IMR-90 (cell line): ENCODE data around the gene NOL9. TPM values are rescaled to one million over a fixed set of nuclear protein-coding genes. Genes with fewer than 3 reads are reported as not detected.

Experiments
- ATAC-seq: fragments of 200-7000 bp; cut with Tn5 transposase; 2 replicates; pipeline ENCODE4 v1.9.1; 2020; ENCODE audit warnings: low read depth, mild to moderate bottlenecking, moderate library complexity
- BruUV-seq: library from RNA; stranded (reverse); fragments of 400-500 nt; replicated peaks from 2 replicates; lab custom pipeline; 2021; lab: Mats Ljungman, UMichigan
- CTCF ChIA-PET: fragments of 300-600 bp; formaldehyde crosslinking; extraction: SDS; loops from one replicate; lab custom pipeline; 2021; ENCODE audit warnings: antibody characterized with exemption; lab: Yijun Ruan, JAX
- POLR2A ChIA-PET: fragments of 300-600 bp; sonication (Branson Sonifier 250); formaldehyde crosslinking; loops from one replicate; lab custom pipeline; 2022; ENCODE audit warnings: antibody characterized with exemption; ENCODE audit not compliant: unreplicated experiment; lab: Charles Lee
- DNase-seq: peaks from one replicate; pipeline ENCODE4 v3.0.0; 2013
- H2AFZ ChIP-seq: replicated peaks from 2 replicates; pipeline ENCODE3; 2013; ENCODE audit warnings: low read length, mild to moderate bottlenecking; ENCODE audit not compliant: poor library complexity
- H2AK5ac ChIP-seq: 2 replicates; pipeline ENCODE4 v1.6.1; 2013; ENCODE audit warnings: low read depth, low read length, inconsistent platforms
- H2AK9ac ChIP-seq: replicated peaks from 2 replicates; pipeline ENCODE3; 2013; ENCODE audit warnings: mild to moderate bottlenecking, low read depth, low read length, moderate library complexity; ENCODE audit not compliant: poor library complexity
- H2BK120ac ChIP-seq: 2 replicates; pipeline ENCODE4 v1.6.1; 2013; ENCODE audit warnings: low read depth, low read length, inconsistent platforms
- H2BK15ac ChIP-seq: 3 replicates; pipeline ENCODE4 v1.6.1; 2013; ENCODE audit warnings: low read depth, low read length, inconsistent platforms
- H2BK20ac ChIP-seq: 2 replicates; pipeline ENCODE4 v1.6.1; 2013; ENCODE audit warnings: low read depth, mild to moderate bottlenecking, inconsistent platforms, low read length, moderate library complexity
- H2BK5ac ChIP-seq: 2 replicates; pipeline ENCODE4 v1.6.1; 2013; ENCODE audit warnings: mild to moderate bottlenecking, low read depth, low read length, inconsistent platforms; ENCODE audit not compliant: poor library complexity, severe bottlenecking
- H3K14ac ChIP-seq: replicated peaks from 2 replicates; pipeline ENCODE4 v1.6.1; 2013; ENCODE audit warnings: low read depth, low read length, inconsistent platforms
- H3K18ac ChIP-seq: 2 replicates; pipeline ENCODE4 v1.6.1; 2013; ENCODE audit warnings: low read depth, low read length, control low read depth
- H3K23ac ChIP-seq: 2 replicates; pipeline ENCODE4 v1.6.1; 2013; ENCODE audit warnings: low read depth, low read length, inconsistent platforms
- H3K27ac ChIP-seq: 2 replicates; pipeline ENCODE4 v1.5.1; 2013; ENCODE audit warnings: mild to moderate bottlenecking, control low read depth, low read length; ENCODE audit not compliant: insufficient read depth
- H3K27me3 ChIP-seq: 2 replicates; pipeline ENCODE4 v1.6.1; 2013; ENCODE audit warnings: low read length; ENCODE audit not compliant: control insufficient read depth, insufficient read depth
- H3K36me3 ChIP-seq: 2 replicates; pipeline ENCODE4 v1.6.1; 2013; ENCODE audit warnings: low read length, mixed read lengths; ENCODE audit not compliant: control insufficient read depth, insufficient read depth
- H3K4ac ChIP-seq: 2 replicates; pipeline ENCODE4 v1.6.1; 2013; ENCODE audit warnings: low read depth, low read length, inconsistent platforms
- H3K4me1 ChIP-seq: 2 replicates; pipeline ENCODE4 v1.6.1; 2013; ENCODE audit warnings: low read length, mixed read lengths; ENCODE audit not compliant: control insufficient read depth, insufficient read depth
- H3K4me2 ChIP-seq: 2 replicates; pipeline ENCODE4 v1.6.1; 2013; ENCODE audit warnings: low read depth, mild to moderate bottlenecking, control low read depth, low read length, moderate library complexity
- H3K4me3 ChIP-seq: 2 replicates; pipeline ENCODE4 v1.5.1; 2013; ENCODE audit warnings: low read depth, mild to moderate bottlenecking, control low read depth, low read length, moderate library complexity; ENCODE audit not compliant: insufficient read depth
- H3K56ac ChIP-seq: 2 replicates; pipeline ENCODE4 v1.6.1; 2013; ENCODE audit warnings: low read length, inconsistent platforms; ENCODE audit not compliant: insufficient read depth; ENCODE audit errors: extremely low read depth
- H3K79me1 ChIP-seq, 2 experiments: 2 replicates each; pipeline ENCODE4 v1.6.1; 2013; ENCODE audit warnings: low read length in 2 of 2, inconsistent platforms in 1 of 2, low read depth in 1 of 2
- H3K9ac ChIP-seq: 2 replicates; pipeline ENCODE4 v1.6.1; 2013; ENCODE audit warnings: low read depth, low read length, control low read depth
- H3K9me1 ChIP-seq: 2 replicates; pipeline ENCODE4 v1.6.1; 2013; ENCODE audit warnings: low read length, inconsistent platforms; ENCODE audit not compliant: insufficient read depth
- H3K9me3 ChIP-seq: 2 replicates; pipeline ENCODE4 v1.6.1; 2013; ENCODE audit warnings: low read length; ENCODE audit not compliant: control insufficient read depth, insufficient read depth
- H4K20me1 ChIP-seq: 2 replicates; pipeline ENCODE4 v1.6.1; 2013; ENCODE audit warnings: low read length, inconsistent platforms; ENCODE audit not compliant: insufficient read depth
- H4K5ac ChIP-seq: 2 replicates; pipeline ENCODE4 v1.6.1; 2013; ENCODE audit warnings: mild to moderate bottlenecking, low read depth, low read length, control low read depth
- H4K8ac ChIP-seq, 2 experiments: 2 replicates each; pipeline ENCODE4 v1.6.1; 2013; ENCODE audit warnings: low read depth in 2 of 2, low read length in 2 of 2, control low read depth in 1 of 2, inconsistent platforms in 1 of 2
- H4K91ac ChIP-seq: 2 replicates; pipeline ENCODE4 v1.6.1; 2013; ENCODE audit warnings: low read depth, low read length, inconsistent platforms; ENCODE audit not compliant: insufficient read depth
- CHD1 ChIP-seq: IDR thresholded peaks from 2 replicates; pipeline ENCODE4 v1.6.1; 2012; ENCODE audit warnings: low read depth, low read length, improper control_type of control experiment
- FOS ChIP-seq: fragments of 150-350 bp; IDR thresholded peaks from 2 replicates; pipeline ENCODE4 v1.6.1; 2016; ENCODE audit warnings: low read depth, low read length
- MAFK ChIP-seq: IDR thresholded peaks from 2 replicates; pipeline ENCODE4 v1.6.1; 2012; ENCODE audit warnings: low read depth, low read length, improper control_type of control experiment
- POLR2A ChIP-seq: IDR thresholded peaks from 2 replicates; pipeline ENCODE4 v1.6.1; 2012; ENCODE audit warnings: mild to moderate bottlenecking, low read depth, low read length
- RAD21 ChIP-seq: IDR thresholded peaks from 2 replicates; pipeline ENCODE4 v1.6.1; 2012; ENCODE audit warnings: low read length, improper control_type of control experiment
- RCOR1 ChIP-seq: IDR thresholded peaks from 2 replicates; pipeline ENCODE4 v1.6.1; 2012; ENCODE audit warnings: mild to moderate bottlenecking, low read length, improper control_type of control experiment; ENCODE audit not compliant: insufficient replicate concordance
- RFX5 ChIP-seq: IDR thresholded peaks from 2 replicates; pipeline ENCODE4 v1.8.0; 2012; ENCODE audit warnings: low read depth, mild to moderate bottlenecking, low read length, moderate library complexity
- WGBS, 2 experiments: methylation state at CpG; one replicate each; pipeline versions ENCODE4 v1.1.5 to v1.1.7; 2013; ENCODE audit warnings: missing lambda C conversion rate in 2 of 2; ENCODE audit not compliant: insufficient read length in 1 of 2; ENCODE audit errors: extremely low coverage in 2 of 2; 5-methylcytosine and 5-hydroxymethylcytosine counted together
- dilution Hi-C: fragments of 300-500 bp; cut with HindIII; formaldehyde crosslinking; loops from one replicate; pipeline ENCODE4 v1.14.3; 2018; ENCODE audit warnings: low sequenced_read_pairs; ENCODE audit not compliant: unreplicated experiment
- in situ Hi-C: fragments of 300-500 bp; cut with MboI; formaldehyde crosslinking; loops from 3 replicates; pipeline ENCODE4 v1.14.3; 2019; ENCODE audit warnings: low sequenced_read_pairs, inconsistent platforms, mixed read lengths
- intact Hi-C: fragments of 100-400 bp; cut with micrococcal nuclease; formaldehyde crosslinking; loops from 2 replicates; pipeline ENCODE4 v1.10.0; 2022
- polyA plus RNA-seq, 3 experiments: library from polyadenylated mRNA; depleted of rRNA; stranded (reverse); fragments of >200 nt; gene quantifications; 2 replicates each; pipeline ENCODE4 v1.2.3, GENCODE V29; 2012; ENCODE audit warnings: low replicate concordance in 1 of 3
- total RNA-seq: library from RNA; depleted of rRNA; stranded (reverse); fragments of >200 nt; gene quantifications from 2 replicates; pipeline ENCODE4 v1.2.3, GENCODE V29; 2012
- TF ChIP-seq, protein P1 (sequence below): fragments of 150-350 bp; IDR thresholded peaks from 2 replicates; pipeline ENCODE4 v1.6.1; 2017; ENCODE audit warnings: mild to moderate bottlenecking, antibody characterized with exemption, low read length, low read depth
- TF ChIP-seq, protein P2 (sequence below): fragments of 150-350 bp; IDR thresholded peaks from 2 replicates; pipeline ENCODE4 v1.6.1; 2016; ENCODE audit warnings: low read depth, mild to moderate bottlenecking, low read length, moderate library complexity, borderline replicate concordance

Gene NOL9
- total and polyA plus RNA-seq, 2 of the 4 experiments (the other 2 are of a cell fraction): 13.0 to 19.2 TPM

DNA sequence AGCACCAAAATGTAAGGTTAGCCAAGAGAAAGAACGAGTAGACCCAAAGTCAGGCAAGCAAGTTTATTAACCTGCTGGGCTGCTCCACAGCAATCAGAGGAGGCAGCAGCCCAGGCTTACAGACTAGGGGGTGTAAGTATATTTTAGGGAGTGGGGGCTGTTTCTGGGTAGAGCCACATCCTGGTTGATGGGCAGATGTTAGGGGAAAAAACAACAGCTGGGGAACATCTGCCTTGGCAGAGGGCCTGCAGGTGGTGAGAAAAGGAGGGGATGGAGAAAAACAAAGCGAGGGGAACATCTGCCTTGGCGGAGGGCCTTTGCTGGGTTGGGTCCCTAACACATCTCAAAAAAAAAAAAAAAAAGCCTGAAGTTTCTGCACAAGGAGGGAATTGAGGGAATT lies 15.8 kb upstream of the NOL9 start:
- H3K9ac ChIP-seq: no peak overlapping the region
- no peak overlapping the region for H2AFZ ChIP-seq
- no peak overlapping the region for H4K8ac ChIP-seq
- DNase-seq (no peak), ATAC-seq (no peak)
- H3K79me1 ChIP-seq: no peaks in the 10 kb centered on the region
- ChIA-PET POLR2A (no interaction called here), CTCF (no interaction called here)
- intact Hi-C loops (no loop called here), in situ Hi-C loops (no loop called here), dilution Hi-C loops (no loop called here)
- peaks cover 10% of the 10 kb centered on the region for H3K9me3 ChIP-seq
- H4K91ac ChIP-seq: no peak overlapping the region
- TF ChIP-seq FOS (no peak), RAD21 (no peak), CHD1 (no peak), POLR2A (no peak), MAFK (no peak), RCOR1 (no peak), RFX5 (no peak)
- TF ChIP-seq, protein P1, sequence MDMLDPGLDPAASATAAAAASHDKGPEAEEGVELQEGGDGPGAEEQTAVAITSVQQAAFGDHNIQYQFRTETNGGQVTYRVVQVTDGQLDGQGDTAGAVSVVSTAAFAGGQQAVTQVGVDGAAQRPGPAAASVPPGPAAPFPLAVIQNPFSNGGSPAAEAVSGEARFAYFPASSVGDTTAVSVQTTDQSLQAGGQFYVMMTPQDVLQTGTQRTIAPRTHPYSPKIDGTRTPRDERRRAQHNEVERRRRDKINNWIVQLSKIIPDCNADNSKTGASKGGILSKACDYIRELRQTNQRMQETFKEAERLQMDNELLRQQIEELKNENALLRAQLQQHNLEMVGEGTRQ: no peak
- TF ChIP-seq, protein P2, sequence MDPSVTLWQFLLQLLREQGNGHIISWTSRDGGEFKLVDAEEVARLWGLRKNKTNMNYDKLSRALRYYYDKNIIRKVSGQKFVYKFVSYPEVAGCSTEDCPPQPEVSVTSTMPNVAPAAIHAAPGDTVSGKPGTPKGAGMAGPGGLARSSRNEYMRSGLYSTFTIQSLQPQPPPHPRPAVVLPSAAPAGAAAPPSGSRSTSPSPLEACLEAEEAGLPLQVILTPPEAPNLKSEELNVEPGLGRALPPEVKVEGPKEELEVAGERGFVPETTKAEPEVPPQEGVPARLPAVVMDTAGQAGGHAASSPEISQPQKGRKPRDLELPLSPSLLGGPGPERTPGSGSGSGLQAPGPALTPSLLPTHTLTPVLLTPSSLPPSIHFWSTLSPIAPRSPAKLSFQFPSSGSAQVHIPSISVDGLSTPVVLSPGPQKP: no peak
- H3K4ac ChIP-seq: no peak overlapping the region
- no peak overlapping the region for H3K14ac ChIP-seq
- no peaks in the 10 kb centered on the region for H4K20me1 ChIP-seq
- no peak overlapping the region for H3K56ac ChIP-seq
- no peak overlapping the region for H2BK20ac ChIP-seq
- no peak overlapping the region for H3K23ac ChIP-seq
- BruUV-seq: no TSS peak
- H2BK120ac ChIP-seq: no peak overlapping the region
- no peaks in the 10 kb centered on the region for H3K36me3 ChIP-seq
- no peak overlapping the region for H2BK5ac ChIP-seq
- no peak overlapping the region for H4K5ac ChIP-seq
- H3K27ac ChIP-seq: no peak overlapping the region
- no peak overlapping the region for H2AK5ac ChIP-seq
- no peak overlapping the region for H2AK9ac ChIP-seq
- 29% methylated on average over 1 of the region's 3 CpGs; no CpG with 5 or more reads in 1 of the 2 experiments for WGBS, 2 experiments
- no peak overlapping the region for H3K4me2 ChIP-seq
- peaks cover 35% of the 10 kb centered on the region for H3K27me3 ChIP-seq
- H2BK15ac ChIP-seq: no peak overlapping the region
- no peak overlapping the region for H3K18ac ChIP-seq
- no peaks in the 10 kb centered on the region for H3K4me1 ChIP-seq
- no peak overlapping the region for H3K4me3 ChIP-seq
- H3K9me1 ChIP-seq: no peaks in the 10 kb centered on the region
